ENCODE results near the gene ARHGEF2.
A peak's percentile ranks its signal among the peaks of the same experiment; 100 is the strongest.

DNA sequence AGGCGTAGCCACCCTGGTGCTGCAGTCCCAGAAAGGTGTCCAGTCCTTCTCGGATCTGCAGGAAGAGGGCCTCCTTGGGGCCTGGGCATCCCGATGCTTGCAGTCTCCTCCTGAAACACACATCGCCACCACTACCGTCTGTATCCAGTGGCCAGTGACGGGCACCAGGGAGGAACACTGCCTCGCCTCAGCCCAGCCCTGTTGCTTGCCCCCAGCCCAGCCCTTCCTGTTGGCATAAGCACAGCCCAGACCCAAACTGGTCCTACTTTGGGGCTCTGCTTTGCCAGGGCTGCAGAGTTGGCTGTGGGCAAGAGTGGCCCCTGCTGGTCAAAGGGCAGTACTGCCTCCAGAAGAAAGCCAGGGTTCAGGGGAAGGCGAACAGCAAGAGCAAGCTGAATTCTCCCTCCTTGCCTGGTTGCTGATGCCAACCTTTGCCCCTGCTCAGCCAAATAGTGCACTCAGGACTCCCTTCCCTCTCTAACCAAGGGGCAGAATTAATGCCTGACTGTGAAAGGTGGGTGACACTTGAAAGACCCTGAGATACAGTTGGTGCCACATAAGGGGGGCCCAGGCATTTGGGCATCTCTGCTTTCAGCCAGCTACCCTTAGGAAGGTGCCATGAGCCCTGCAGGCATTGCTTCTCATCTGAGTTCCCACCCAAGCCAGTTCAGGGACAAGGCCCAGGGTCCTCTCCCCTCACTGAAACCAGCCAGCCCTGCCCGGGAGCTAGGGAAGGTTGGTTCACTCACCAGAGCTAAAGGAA, 11.1 kb upstream of the ARHGEF2 start:
- TF ChIP-seq FOSL1 (IDR thresholded peaks at IDR 0.05; ENCODE audit: low read depth) (no peak), POLR2A (IDR thresholded peaks at IDR 0.05; ENCODE audit: borderline replicate concordance, extremely low read depth, insufficient read depth, insufficient read length) (no peak), MAX (IDR thresholded peaks at IDR 0.05) (no peak), ZFX (IDR thresholded peaks at IDR 0.05) (no peak; the same call in 1 of the 2 replicates)
- TF ChIP-seq, protein P1, sequence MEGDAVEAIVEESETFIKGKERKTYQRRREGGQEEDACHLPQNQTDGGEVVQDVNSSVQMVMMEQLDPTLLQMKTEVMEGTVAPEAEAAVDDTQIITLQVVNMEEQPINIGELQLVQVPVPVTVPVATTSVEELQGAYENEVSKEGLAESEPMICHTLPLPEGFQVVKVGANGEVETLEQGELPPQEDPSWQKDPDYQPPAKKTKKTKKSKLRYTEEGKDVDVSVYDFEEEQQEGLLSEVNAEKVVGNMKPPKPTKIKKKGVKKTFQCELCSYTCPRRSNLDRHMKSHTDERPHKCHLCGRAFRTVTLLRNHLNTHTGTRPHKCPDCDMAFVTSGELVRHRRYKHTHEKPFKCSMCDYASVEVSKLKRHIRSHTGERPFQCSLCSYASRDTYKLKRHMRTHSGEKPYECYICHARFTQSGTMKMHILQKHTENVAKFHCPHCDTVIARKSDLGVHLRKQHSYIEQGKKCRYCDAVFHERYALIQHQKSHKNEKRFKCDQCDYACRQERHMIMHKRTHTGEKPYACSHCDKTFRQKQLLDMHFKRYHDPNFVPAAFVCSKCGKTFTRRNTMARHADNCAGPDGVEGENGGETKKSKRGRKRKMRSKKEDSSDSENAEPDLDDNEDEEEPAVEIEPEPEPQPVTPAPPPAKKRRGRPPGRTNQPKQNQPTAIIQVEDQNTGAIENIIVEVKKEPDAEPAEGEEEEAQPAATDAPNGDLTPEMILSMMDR (IDR thresholded peaks at IDR 0.05 in 2 of 3, conservative IDR thresholded peaks at IDR 0.05 in 1 of 3; ENCODE audit: borderline replicate concordance in 1 of 3, insufficient read depth in 1 of 3, low read depth in 2 of 3, low read length in 2 of 3), result peak; percentile 90 to 98 (median 97)
